GM23338 (cell line): ENCODE measurements around the gene KIF22. TPM values are rescaled to one million over a fixed set of nuclear protein-coding genes. Genes with fewer than 3 reads are reported as not detected.
A peak's percentile ranks its signal among the peaks of the same experiment; 100 is the strongest.

Source experiments
- ATAC-seq: fragments of 200-7000 bp; cut with Tn5 transposase; 3 replicates; pipeline ENCODE4 v1.9.1; 2020
- DNase-seq: peaks from one replicate; pipeline ENCODE4 v3.0.0-alpha.2; 2015; ENCODE audit warnings: low spot score
- H2AFZ ChIP-seq: fragments of 200-600 bp; sonication (generic); 2 replicates; pipeline ENCODE4 v1.8.0; 2016; ENCODE audit warnings: antibody characterized with exemption, mild to moderate bottlenecking, moderate library complexity
- H3F3A ChIP-seq: fragments of 200-600 bp; sonication (generic); replicated peaks from 2 replicates; pipeline ENCODE4 v1.8.0; 2017; ENCODE audit warnings: antibody characterized with exemption, mixed run types, low read depth
- H3K27ac ChIP-seq: fragments of 200-600 bp; sonication (generic); 2 replicates; pipeline ENCODE4 v1.6.1; 2016; ENCODE audit warnings: low read depth
- H3K27me3 ChIP-seq: fragments of 200-600 bp; sonication (generic); 2 replicates; pipeline ENCODE4 v1.8.0; 2016; ENCODE audit warnings: mild to moderate bottlenecking, mixed run types, moderate library complexity; ENCODE audit not compliant: insufficient read depth
- H3K36me3 ChIP-seq: fragments of 200-600 bp; sonication (generic); 2 replicates; pipeline ENCODE4 v1.8.0; 2016; ENCODE audit warnings: mild to moderate bottlenecking; ENCODE audit not compliant: insufficient read depth
- H3K4me1 ChIP-seq: fragments of 200-600 bp; sonication (generic); 2 replicates; pipeline ENCODE4 v1.8.0; 2016; ENCODE audit warnings: mild to moderate bottlenecking, moderate library complexity; ENCODE audit not compliant: insufficient read depth
- H3K4me2 ChIP-seq: fragments of 200-600 bp; sonication (generic); 2 replicates; pipeline ENCODE4 v1.7.1; 2017; ENCODE audit warnings: mixed run types
- H3K4me3 ChIP-seq: fragments of 200-600 bp; sonication (generic); 2 replicates; pipeline ENCODE4 v1.6.1; 2016; ENCODE audit warnings: mixed run types
- H3K79me2 ChIP-seq: fragments of 200-600 bp; sonication (generic); replicated peaks from 2 replicates; pipeline ENCODE4 v1.8.0; 2017; ENCODE audit warnings: mild to moderate bottlenecking; ENCODE audit not compliant: insufficient read depth
- H3K9me2 ChIP-seq: fragments of 200-600 bp; sonication (generic); 2 replicates; pipeline ENCODE4 v1.8.0; 2017; ENCODE audit not compliant: insufficient read depth
- H4K20me1 ChIP-seq: fragments of 200-600 bp; sonication (generic); replicated peaks from 2 replicates; pipeline ENCODE4 v1.8.0; 2017; ENCODE audit warnings: mild to moderate bottlenecking; ENCODE audit not compliant: insufficient read depth
- H3K27ac Mint-ChIP-seq: 2 replicates; pipeline ENCODE4 v1.8.0; 2020; ENCODE audit warnings: inconsistent platforms, mild to moderate bottlenecking, moderate library complexity, mixed read lengths
- H3K27me3 Mint-ChIP-seq: 3 replicates; pipeline ENCODE4 v1.8.0; 2022; ENCODE audit warnings: low read depth, mild to moderate bottlenecking, moderate library complexity, mixed read lengths, inconsistent platforms; ENCODE audit not compliant: insufficient read depth, poor library complexity
- H3K36me3 Mint-ChIP-seq: 3 replicates; pipeline ENCODE4 v1.8.0; 2021; ENCODE audit warnings: low read depth, mild to moderate bottlenecking, inconsistent platforms, moderate library complexity, mixed read lengths
- H3K4me1 Mint-ChIP-seq: 3 replicates; pipeline ENCODE4 v1.8.0; 2020; ENCODE audit warnings: mild to moderate bottlenecking, inconsistent platforms, mixed read lengths
- H3K4me3 Mint-ChIP-seq: 3 replicates; pipeline ENCODE4 v1.8.0; 2021; ENCODE audit warnings: moderate library complexity, mild to moderate bottlenecking, inconsistent platforms, mixed read lengths
- H3K9me3 Mint-ChIP-seq: 3 replicates; pipeline ENCODE4 v1.8.0; 2020; ENCODE audit warnings: moderate library complexity, mild to moderate bottlenecking, inconsistent platforms, mixed read lengths
- CREB1 ChIP-seq: fragments of 250-450 bp; sonication (Bioruptor Pico); IDR thresholded peaks from 2 replicates; pipeline ENCODE4 v1.5.0; 2020; ENCODE audit warnings: low read depth, mild to moderate bottlenecking, moderate library complexity
- NANOG ChIP-seq: IDR thresholded peaks from 2 replicates; pipeline ENCODE4 v1.6.1; 2016; ENCODE audit warnings: antibody characterized with exemption, borderline replicate concordance
- POLR2AphosphoS5 ChIP-seq: IDR thresholded peaks from 2 replicates; pipeline ENCODE4 v1.6.1; 2016; ENCODE audit warnings: antibody characterized with exemption, low read depth
- polyA plus RNA-seq: library from polyadenylated mRNA; unstranded; fragments of >200 nt; fragmentation: Nextera tagmentation; extraction: Ambion mirVana; gene quantifications from 2 replicates; pipeline ENCODE4 v1.2.1, GENCODE V29; 2016
- total RNA-seq: library from RNA; depleted of rRNA; stranded (reverse); fragments of >200 nt; shearing (Covaris generic); gene quantifications from 2 replicates; pipeline ENCODE4 v1.2.3, GENCODE V29; 2014
- TF ChIP-seq, protein P1 (sequence below): IDR thresholded peaks from one replicate; pipeline ENCODE4 v1.6.1; 2018; ENCODE audit warnings: antibody characterized with exemption; ENCODE audit not compliant: unreplicated experiment
- TF ChIP-seq, protein P2 (sequence below): IDR thresholded peaks from 2 replicates; pipeline ENCODE4 v1.6.1; 2016; ENCODE audit warnings: antibody characterized with exemption

KIF22 gene
- total and polyA plus RNA-seq, 2 experiments from 2014 or later: 110 to 192 TPM

DNA sequence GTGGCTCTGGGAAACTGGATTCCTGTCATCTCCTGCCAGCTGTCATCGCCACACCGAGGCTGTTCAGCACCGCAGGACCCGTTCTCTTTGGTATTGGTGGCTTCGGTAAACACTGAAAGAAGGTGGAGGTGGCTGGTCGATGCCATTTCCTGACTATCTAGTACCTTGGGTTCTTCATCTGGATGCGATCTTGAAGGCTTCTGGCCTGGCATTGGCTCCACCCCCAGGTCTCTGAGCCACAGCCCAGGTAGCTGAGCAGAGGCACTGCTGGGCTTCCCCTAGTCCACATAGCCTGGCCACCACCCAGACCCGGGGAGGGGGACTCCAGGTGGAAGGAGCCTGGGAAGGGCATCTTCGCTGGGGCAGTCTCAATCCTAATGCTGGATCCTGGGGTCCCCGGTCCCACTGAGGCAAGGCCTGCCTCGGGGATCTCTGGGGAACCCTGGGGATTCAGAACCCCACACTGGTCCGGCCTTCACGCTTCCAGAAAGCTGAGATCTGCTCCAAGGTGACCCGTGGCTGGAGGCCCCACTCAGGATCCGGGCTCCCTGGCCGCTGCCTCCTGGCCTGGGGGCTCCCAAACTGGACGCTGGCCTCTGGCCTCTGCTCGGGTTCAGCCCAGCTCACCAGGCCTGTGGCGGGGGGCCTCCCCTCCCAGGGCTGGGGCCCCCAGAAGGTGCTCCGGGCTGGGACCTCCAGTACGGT is 46.6 kb upstream of the KIF22 start (continued):
- TF ChIP-seq, protein P1, sequence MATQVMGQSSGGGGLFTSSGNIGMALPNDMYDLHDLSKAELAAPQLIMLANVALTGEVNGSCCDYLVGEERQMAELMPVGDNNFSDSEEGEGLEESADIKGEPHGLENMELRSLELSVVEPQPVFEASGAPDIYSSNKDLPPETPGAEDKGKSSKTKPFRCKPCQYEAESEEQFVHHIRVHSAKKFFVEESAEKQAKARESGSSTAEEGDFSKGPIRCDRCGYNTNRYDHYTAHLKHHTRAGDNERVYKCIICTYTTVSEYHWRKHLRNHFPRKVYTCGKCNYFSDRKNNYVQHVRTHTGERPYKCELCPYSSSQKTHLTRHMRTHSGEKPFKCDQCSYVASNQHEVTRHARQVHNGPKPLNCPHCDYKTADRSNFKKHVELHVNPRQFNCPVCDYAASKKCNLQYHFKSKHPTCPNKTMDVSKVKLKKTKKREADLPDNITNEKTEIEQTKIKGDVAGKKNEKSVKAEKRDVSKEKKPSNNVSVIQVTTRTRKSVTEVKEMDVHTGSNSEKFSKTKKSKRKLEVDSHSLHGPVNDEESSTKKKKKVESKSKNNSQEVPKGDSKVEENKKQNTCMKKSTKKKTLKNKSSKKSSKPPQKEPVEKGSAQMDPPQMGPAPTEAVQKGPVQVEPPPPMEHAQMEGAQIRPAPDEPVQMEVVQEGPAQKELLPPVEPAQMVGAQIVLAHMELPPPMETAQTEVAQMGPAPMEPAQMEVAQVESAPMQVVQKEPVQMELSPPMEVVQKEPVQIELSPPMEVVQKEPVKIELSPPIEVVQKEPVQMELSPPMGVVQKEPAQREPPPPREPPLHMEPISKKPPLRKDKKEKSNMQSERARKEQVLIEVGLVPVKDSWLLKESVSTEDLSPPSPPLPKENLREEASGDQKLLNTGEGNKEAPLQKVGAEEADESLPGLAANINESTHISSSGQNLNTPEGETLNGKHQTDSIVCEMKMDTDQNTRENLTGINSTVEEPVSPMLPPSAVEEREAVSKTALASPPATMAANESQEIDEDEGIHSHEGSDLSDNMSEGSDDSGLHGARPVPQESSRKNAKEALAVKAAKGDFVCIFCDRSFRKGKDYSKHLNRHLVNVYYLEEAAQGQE: no peak

DNA sequence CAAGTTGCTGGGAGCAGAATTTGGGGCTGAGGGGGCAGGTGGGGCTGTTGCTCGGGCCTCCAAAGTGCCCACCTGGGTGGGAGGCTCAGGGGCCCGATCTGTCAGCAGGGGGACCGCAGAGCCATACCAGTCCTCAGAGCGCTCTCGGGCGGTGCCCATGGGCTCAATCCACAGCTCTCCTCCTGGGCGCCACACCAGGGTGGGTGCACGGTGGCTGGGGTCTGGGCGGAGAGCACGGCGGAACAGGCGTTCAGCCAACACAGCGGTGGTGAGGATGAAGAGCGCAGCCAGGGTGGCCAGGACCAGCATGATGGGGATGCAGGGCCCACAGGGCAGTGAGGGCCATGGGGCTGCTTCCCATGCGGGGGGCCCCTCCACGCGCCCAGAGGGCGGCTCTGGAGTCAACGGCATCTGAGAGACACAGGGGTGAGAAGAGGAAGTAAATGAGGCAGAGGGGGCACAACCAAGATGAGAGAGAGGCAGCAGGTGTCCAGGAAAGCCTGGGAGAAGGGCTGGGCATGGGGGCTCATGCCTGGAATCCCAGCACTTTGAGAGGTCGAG is 45.9 kb upstream of the KIF22 start:
- peaks cover 3% of the 10 kb centered on the region for H3K4me1 Mint-ChIP-seq
- peaks cover 44% of the 10 kb centered on the region for H3K36me3 Mint-ChIP-seq
- peaks cover 21% of the 10 kb centered on the region for H4K20me1 ChIP-seq
- no peak overlapping the region for H3K4me3 Mint-ChIP-seq
- no peaks in the 10 kb centered on the region for H3K9me2 ChIP-seq
- no peaks in the 10 kb centered on the region for H3K27me3 ChIP-seq
- DNase-seq: peak; percentile 33
- no peak overlapping the region for H2AFZ ChIP-seq
- H3F3A ChIP-seq: peaks cover 46% of the 10 kb centered on the region
- H3K27ac Mint-ChIP-seq: no peak overlapping the region
- H3K27me3 Mint-ChIP-seq: peaks cover 55% of the 10 kb centered on the region
- H3K79me2 ChIP-seq: no peaks in the 10 kb centered on the region
- H3K36me3 ChIP-seq: no peaks in the 10 kb centered on the region
- peaks cover 3% of the 10 kb centered on the region; the same call in 1 of the 2 replicates for H3K4me1 ChIP-seq
- 0 out of 2 replicates have a peak overlapping the region, but pooled peaks have one; percentile 55 for H3K27ac ChIP-seq
- H3K4me2 ChIP-seq: no peak overlapping the region
- H3K9me3 Mint-ChIP-seq: peaks cover 40% of the 10 kb centered on the region
- H3K4me3 ChIP-seq: no peak overlapping the region
- ATAC-seq: peak; percentile 26
- peak; percentile 58 for TF ChIP-seq POLR2AphosphoS5
- TF ChIP-seq NANOG: no peak
- TF ChIP-seq CREB1 (CRISPR knock-in tag): no peak

DNA sequence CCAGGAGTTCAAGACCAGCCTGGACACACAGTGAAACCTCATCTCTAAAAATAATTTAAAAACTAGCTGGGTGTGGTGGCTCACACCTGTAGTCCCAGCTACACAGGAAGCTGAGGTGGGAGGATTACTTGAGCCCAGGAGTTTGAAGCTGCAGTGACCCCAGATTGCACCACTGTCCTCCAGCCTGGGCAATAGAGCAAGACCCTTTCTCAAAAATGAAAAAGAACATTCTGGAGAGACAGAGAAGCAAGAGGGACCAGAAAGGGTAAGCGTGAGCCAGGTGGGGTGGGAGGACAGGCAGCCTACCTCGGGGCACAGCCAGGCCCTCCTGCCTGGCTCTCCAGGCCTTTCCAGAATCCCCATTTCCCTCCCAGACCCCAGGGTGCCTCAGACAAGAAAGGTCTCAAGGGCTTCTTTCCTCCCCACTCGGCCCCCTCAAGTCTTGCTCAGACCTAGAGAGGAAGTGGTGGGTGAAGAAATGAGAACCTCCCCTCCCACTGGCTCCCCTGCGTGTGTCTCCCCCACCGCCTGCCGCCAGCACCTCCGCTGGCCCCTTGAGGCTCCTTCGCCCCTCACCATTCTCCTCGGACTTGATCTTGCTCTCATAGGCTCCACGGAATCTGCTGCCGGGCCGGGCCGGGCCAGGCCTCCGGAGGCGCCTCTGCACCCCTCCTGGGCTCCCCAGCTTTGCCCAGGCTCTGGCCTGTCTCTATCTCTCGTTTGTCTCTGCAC is 45.3 kb upstream of the KIF22 start:
- no peaks in the 10 kb centered on the region for H3K9me2 ChIP-seq
- Mint-ChIP-seq H3K4me3 (no peak overlapping the region), H3K27me3 (peaks cover 49% of the 10 kb centered on the region), H3K27ac (no peak overlapping the region), H3K4me1 (peaks cover 3% of the 10 kb centered on the region), H3K36me3 (peaks cover 39% of the 10 kb centered on the region), H3K9me3 (peaks cover 40% of the 10 kb centered on the region)
- no peaks in the 10 kb centered on the region for H3K79me2 ChIP-seq
- no peaks in the 10 kb centered on the region for H3K27me3 ChIP-seq
- no peak overlapping the region for H3K4me2 ChIP-seq
- peak; percentile 32 for ATAC-seq
- peaks cover 3% of the 10 kb centered on the region; the same call in 1 of the 2 replicates for H3K4me1 ChIP-seq
- peaks cover 16% of the 10 kb centered on the region for H4K20me1 ChIP-seq
- TF ChIP-seq, protein P2, sequence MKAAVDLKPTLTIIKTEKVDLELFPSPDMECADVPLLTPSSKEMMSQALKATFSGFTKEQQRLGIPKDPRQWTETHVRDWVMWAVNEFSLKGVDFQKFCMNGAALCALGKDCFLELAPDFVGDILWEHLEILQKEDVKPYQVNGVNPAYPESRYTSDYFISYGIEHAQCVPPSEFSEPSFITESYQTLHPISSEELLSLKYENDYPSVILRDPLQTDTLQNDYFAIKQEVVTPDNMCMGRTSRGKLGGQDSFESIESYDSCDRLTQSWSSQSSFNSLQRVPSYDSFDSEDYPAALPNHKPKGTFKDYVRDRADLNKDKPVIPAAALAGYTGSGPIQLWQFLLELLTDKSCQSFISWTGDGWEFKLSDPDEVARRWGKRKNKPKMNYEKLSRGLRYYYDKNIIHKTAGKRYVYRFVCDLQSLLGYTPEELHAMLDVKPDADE: no peak
- no peak overlapping the region for H2AFZ ChIP-seq
- H3K36me3 ChIP-seq: no peaks in the 10 kb centered on the region
- no peak overlapping the region for H3K27ac ChIP-seq
- no peak overlapping the region for H3K4me3 ChIP-seq
- DNase-seq: peak; percentile 35
- peaks cover 40% of the 10 kb centered on the region for H3F3A ChIP-seq
